Stimulated activated CD4-positive, alpha-beta T cell treated with anti-CD3 and anti-CD28 coated beads, TNF-alpha, amount 100 ng/mL, for 1 hour (primary cell): ENCODE measurements around the gene MCFD2.

ENCODE experiments used
- DNase-seq, 3 donors: peaks; one replicate each; pipeline ENCODE4 v3.0.0-alpha.2; 2020; ENCODE audit warnings: low read depth in 3 of 3, low spot score in 1 of 3

Gene MCFD2

DNA sequence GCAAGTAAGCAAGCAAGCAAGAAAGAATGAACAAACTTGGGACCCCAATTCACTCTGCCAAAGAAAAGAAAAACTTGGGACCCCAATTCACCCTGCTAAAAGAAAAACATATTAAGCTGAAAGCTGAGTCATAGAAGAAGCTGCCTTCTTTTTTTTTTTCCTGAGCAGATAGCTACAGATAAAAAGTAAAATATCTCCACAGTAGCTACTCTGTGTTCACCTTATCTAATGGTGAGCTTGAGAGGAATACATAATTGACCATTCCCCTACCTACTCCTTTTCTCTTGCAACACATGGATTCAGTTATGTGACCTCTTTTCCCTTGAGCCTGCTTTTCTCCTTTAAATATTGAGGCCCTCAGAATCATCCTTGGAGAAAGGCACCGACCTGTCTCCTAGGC is 63.0 kb downstream of the MCFD2 start:
- DNase-seq = no peak

DNA sequence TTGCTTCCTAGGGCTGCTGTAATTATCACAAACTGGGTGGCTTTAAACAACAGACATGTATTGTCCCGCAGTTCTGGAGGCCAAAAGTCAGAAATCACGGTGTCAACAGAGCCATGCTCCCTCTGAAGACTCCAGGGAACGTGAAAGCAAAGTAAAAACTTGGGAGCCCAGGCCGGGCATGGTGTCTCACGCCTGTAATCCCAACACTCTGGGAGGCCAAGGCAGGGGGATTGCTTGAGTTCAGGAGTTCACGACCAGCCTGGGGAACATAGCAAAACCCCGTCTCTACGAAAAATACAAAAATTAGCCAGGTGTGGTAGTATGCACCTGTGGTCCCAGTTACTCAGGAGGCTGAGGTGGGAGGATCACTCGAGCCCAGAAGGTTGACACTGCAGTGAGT is 63.5 kb downstream of the MCFD2 start:
- DNase-seq = no peak
